Endothelial cell of umbilical vein (primary cell): ENCODE results near the gene TSC22D1. TPM values are rescaled to one million over a fixed set of nuclear protein-coding genes. Genes with fewer than 3 reads are reported as not detected.

ENCODE experiments used
- BruUV-seq: library from RNA; stranded (reverse); fragments of 400-500 nt; replicated peaks from 2 replicates; lab custom pipeline; 2021; lab: Mats Ljungman, UMichigan
- CTCF ChIA-PET: fragments of 300-600, 350-600 bp; sonication (Branson Sonifier 250); formaldehyde crosslinking; loops from one replicate; lab custom pipeline; 2021; ENCODE audit warnings: antibody characterized with exemption, inconsistent platforms; lab: Charles Lee
- POLR2A ChIA-PET: fragments of 300-600, 350-600 bp; sonication (Branson Sonifier 250); formaldehyde crosslinking; loops from one replicate; lab custom pipeline; 2021; ENCODE audit warnings: antibody characterized with exemption, inconsistent platforms; lab: Charles Lee
- DNase-seq: peaks from one replicate; pipeline ENCODE4 v3.0.0-alpha.2; 2011; ENCODE audit warnings: low read depth, low spot score
- FAIRE-seq: peaks from 2 replicates; lab custom pipeline; 2011; peaks lifted over from hg19 to GRCh38; lab: Jason Lieb, UNC
- H2AFZ ChIP-seq: 2 replicates; pipeline ENCODE4 v1.6.0; 2012; ENCODE audit warnings: low read depth, low read length, control low read depth, inconsistent platforms
- H3K27ac ChIP-seq: 2 replicates; pipeline ENCODE4 v1.5.1; 2011; ENCODE audit warnings: low read depth, mild to moderate bottlenecking, control low read depth, low read length, moderate library complexity; ENCODE audit not compliant: insufficient read depth
- H3K27me3 ChIP-seq, 2 experiments: 2 replicates each; pipeline versions ENCODE4 v1.6.0 to v1.6.1; 2011; ENCODE audit warnings: low read length in 2 of 2, mixed read lengths in 1 of 2; ENCODE audit not compliant: control insufficient read depth in 2 of 2, insufficient read depth in 2 of 2
- H3K36me3 ChIP-seq, 2 experiments: 2 replicates in 1 of 2; 3 replicates in 1 of 2; pipeline ENCODE4 v1.5.1; 2011; ENCODE audit warnings: low read length in 2 of 2, mild to moderate bottlenecking in 1 of 2, moderate library complexity in 1 of 2; ENCODE audit not compliant: control insufficient read depth in 2 of 2, insufficient read depth in 2 of 2; ENCODE audit errors: extremely low read depth in 1 of 2
- H3K4me1 ChIP-seq: 3 replicates; pipeline ENCODE4 v1.5.1; 2011; ENCODE audit warnings: mild to moderate bottlenecking, low read length; ENCODE audit not compliant: control insufficient read depth, insufficient read depth; ENCODE audit errors: extremely low read depth
- H3K4me2 ChIP-seq: 2 replicates; pipeline ENCODE4 v1.6.1; 2011; ENCODE audit warnings: low read length, control low read depth, mixed read lengths; ENCODE audit not compliant: insufficient read depth
- H3K4me3 ChIP-seq, 3 experiments: fragments of 200-600 bp in 1 of 3; sonication (generic), shearing (Covaris generic) in 1 of 3; replicated peaks in 1 of 3; 2 replicates each; pipeline ENCODE4 v1.5.1; 2011 to 2016; ENCODE audit warnings: control low read depth in 3 of 3, low read length in 3 of 3, mild to moderate bottlenecking in 2 of 3, inconsistent platforms in 1 of 3, low read depth in 1 of 3, moderate library complexity in 1 of 3; ENCODE audit not compliant: insufficient read depth in 1 of 3
- H3K79me2 ChIP-seq: 2 replicates; pipeline ENCODE4 v1.6.0; 2012; ENCODE audit warnings: low read length, inconsistent platforms; ENCODE audit not compliant: control insufficient read depth, insufficient read depth
- H3K9ac ChIP-seq: replicated peaks from 2 replicates; pipeline ENCODE3; 2011; ENCODE audit warnings: low read length, control low read depth; ENCODE audit not compliant: insufficient read depth; ENCODE audit errors: extremely low read depth
- H3K9me1 ChIP-seq: replicated peaks from 3 replicates; pipeline ENCODE4 v1.6.0; 2011; ENCODE audit warnings: mild to moderate bottlenecking, low read length; ENCODE audit not compliant: control insufficient read depth, insufficient read depth; ENCODE audit errors: extremely low read depth
- H3K9me3 ChIP-seq: replicated peaks from 2 replicates; pipeline ENCODE4 v1.5.1; 2012; ENCODE audit warnings: low read length, inconsistent platforms; ENCODE audit not compliant: control insufficient read depth, insufficient read depth
- H4K20me1 ChIP-seq: replicated peaks from 2 replicates; pipeline ENCODE3; 2011; ENCODE audit warnings: mild to moderate bottlenecking, low read length; ENCODE audit not compliant: control insufficient read depth, insufficient read depth; ENCODE audit errors: extremely low read depth
- FOS ChIP-seq: IDR thresholded peaks from 2 replicates; pipeline ENCODE4 v1.6.1; 2011; ENCODE audit warnings: mild to moderate bottlenecking, low read length, moderate library complexity, borderline replicate concordance; ENCODE audit not compliant: insufficient read depth
- JUN ChIP-seq: IDR thresholded peaks from 2 replicates; pipeline ENCODE4 v1.6.1; 2011; ENCODE audit warnings: borderline replicate concordance, low read depth; ENCODE audit not compliant: insufficient read length, insufficient read depth
- MAX ChIP-seq: IDR thresholded peaks from 2 replicates; pipeline ENCODE4 v1.6.1; 2011; ENCODE audit not compliant: insufficient read depth, insufficient read length
- MYC ChIP-seq: IDR thresholded peaks from one replicate; pipeline ENCODE4 v1.6.1; 2011; ENCODE audit warnings: mild to moderate bottlenecking, low read depth, low read length
- POLR2A ChIP-seq: IDR thresholded peaks from 2 replicates; pipeline ENCODE4 v1.6.1; 2012; ENCODE audit warnings: low read depth, mild to moderate bottlenecking, control low read depth, low read length
- dilution Hi-C: fragments of 300-500 bp; cut with MboI; formaldehyde crosslinking; loops from one replicate; pipeline ENCODE4 v1.15.0; 2019; ENCODE audit warnings: low sequenced_read_pairs; ENCODE audit not compliant: extremely low pct_ligation_motif_present
- intact Hi-C: fragments of 100-400 bp; cut with micrococcal nuclease; formaldehyde crosslinking; loops from one replicate; pipeline ENCODE4 v1.10.0; 2022
- polyA plus RNA-seq, 4 experiments: library from polyadenylated mRNA; depleted of rRNA in 3 of 4; stranded (reverse) in 3 of 4; unstranded in 1 of 4; fragments of >200 nt; gene quantifications; 2 replicates each; pipeline versions ENCODE4 v1.2.1 to v1.2.3, GENCODE V29; 2011 to 2012; ENCODE audit warnings: missing spikeins in 1 of 4
- total RNA-seq: library from RNA; stranded (reverse); gene quantifications from 2 replicates; pipeline ENCODE4 v1.2.3, GENCODE V29; 2021
- TF ChIP-seq, protein P1 (sequence below), 2 donors: IDR thresholded peaks; 1 replicate in 1 of 2; 2 replicates in 1 of 2; pipeline ENCODE4 v1.5.1; 2011; ENCODE audit warnings: low read length in 2 of 2, mild to moderate bottlenecking in 2 of 2, moderate library complexity in 2 of 2, control low read depth in 1 of 2, inconsistent platforms in 1 of 2, low read depth in 1 of 2; ENCODE audit not compliant: insufficient read depth in 1 of 2; ENCODE audit errors: extremely low read depth in 1 of 2

TSC22D1 gene
- total and polyA plus RNA-seq, 2 donors (not counting 3 experiments of a cell fraction or from before 2014, with no cell fraction given) = 47.7 to 51.8 TPM

- ChIA-PET POLR2A (no interaction called here), CTCF (interaction anchor here (0.7 to 1.0 kb wide), 3 partner anchors 20 to 59 kb away, joined by 3 read pairs; no protein-coding TSS in a partner anchor)
- Histone ChIP-seq H3K4me2 (no peak overlapping the region), H3K9ac (no peak overlapping the region), H4K20me1 (no peaks in the 10 kb centered on the region), H3K79me2 (peaks cover 3% of the 10 kb centered on the region), H3K27ac (no peak overlapping the region), H3K4me1 (peaks cover 4% of the 10 kb centered on the region), H3K9me1 (no peaks in the 10 kb centered on the region), H3K36me3 (peaks cover 0 to 2% of the 10 kb centered on the region in 2 experiments), H3K9me3 (no peaks in the 10 kb centered on the region), H2AFZ (no peak overlapping the region), H3K27me3 (no peaks in the 10 kb centered on the region), H3K4me3 (no peak overlapping the region)
- dilution Hi-C loops (no loop called here), intact Hi-C loops (no loop called here)
- DNase-seq (no peak), FAIRE-seq (no peak)
- no TSS peak for BruUV-seq
- TF ChIP-seq POLR2A = no peak
- TF ChIP-seq FOS = no peak
- TF ChIP-seq MAX = no peak
- TF ChIP-seq MYC = no peak
Observed at GRCh38 chr13:44543369-44543768, 32.8 kb downstream of the TSC22D1 start.

- FAIRE-seq (no peak), DNase-seq (no peak)
- H3K79me2 ChIP-seq = peaks cover 2% of the 10 kb centered on the region
- H3K27me3 ChIP-seq = no peaks in the 10 kb centered on the region
- TF ChIP-seq JUN = no peak
- TF ChIP-seq, protein P1, sequence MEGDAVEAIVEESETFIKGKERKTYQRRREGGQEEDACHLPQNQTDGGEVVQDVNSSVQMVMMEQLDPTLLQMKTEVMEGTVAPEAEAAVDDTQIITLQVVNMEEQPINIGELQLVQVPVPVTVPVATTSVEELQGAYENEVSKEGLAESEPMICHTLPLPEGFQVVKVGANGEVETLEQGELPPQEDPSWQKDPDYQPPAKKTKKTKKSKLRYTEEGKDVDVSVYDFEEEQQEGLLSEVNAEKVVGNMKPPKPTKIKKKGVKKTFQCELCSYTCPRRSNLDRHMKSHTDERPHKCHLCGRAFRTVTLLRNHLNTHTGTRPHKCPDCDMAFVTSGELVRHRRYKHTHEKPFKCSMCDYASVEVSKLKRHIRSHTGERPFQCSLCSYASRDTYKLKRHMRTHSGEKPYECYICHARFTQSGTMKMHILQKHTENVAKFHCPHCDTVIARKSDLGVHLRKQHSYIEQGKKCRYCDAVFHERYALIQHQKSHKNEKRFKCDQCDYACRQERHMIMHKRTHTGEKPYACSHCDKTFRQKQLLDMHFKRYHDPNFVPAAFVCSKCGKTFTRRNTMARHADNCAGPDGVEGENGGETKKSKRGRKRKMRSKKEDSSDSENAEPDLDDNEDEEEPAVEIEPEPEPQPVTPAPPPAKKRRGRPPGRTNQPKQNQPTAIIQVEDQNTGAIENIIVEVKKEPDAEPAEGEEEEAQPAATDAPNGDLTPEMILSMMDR (IDR thresholded peaks at IDR 0.05; ENCODE audit: extremely low read depth in 1 of 2, insufficient read depth in 1 of 2, low read depth in 1 of 2, low read length in 2 of 2) = no peak
- no peak overlapping the region for H3K4me3 ChIP-seq
- no peaks in the 10 kb centered on the region for H3K9me3 ChIP-seq
- H3K27ac ChIP-seq = no peak overlapping the region
- no TSS peak for BruUV-seq
- ChIA-PET CTCF (interaction anchor here (1.0 kb wide), 1 partner anchor 25 kb away, joined by 3 read pairs; no protein-coding TSS in a partner anchor), POLR2A (no interaction called here)
- H2AFZ ChIP-seq = no peak overlapping the region
- H3K4me2 ChIP-seq = no peak overlapping the region
- H3K9me1 ChIP-seq = no peaks in the 10 kb centered on the region
- no peak overlapping the region for H3K9ac ChIP-seq
- intact Hi-C loops (no loop called here), dilution Hi-C loops (no loop called here)
- H3K36me3 ChIP-seq = peaks cover 0 to 2% of the 10 kb centered on the region in 2 experiments
- peaks cover 4% of the 10 kb centered on the region for H3K4me1 ChIP-seq
- no peaks in the 10 kb centered on the region for H4K20me1 ChIP-seq
Observed at GRCh38 chr13:44542361-44542760, 33.8 kb downstream of the TSC22D1 start.
